GM21526 (cell line): Measurements from ENCODE around the gene HIC1.

ENCODE experiments used
- ATAC-seq: cut with Tn5 transposase; IDR thresholded peaks from one replicate; pipeline ENCODE4 v1.9.1; 2021; ENCODE audit warnings: moderate library complexity; ENCODE audit not compliant: unreplicated experiment, low FRiP score

Gene HIC1

GRCh38 chr17:2094891-2095535 lies 40.1 kb downstream of the HIC1 start:
- ATAC-seq, result no peak

GRCh38 chr17:2095536-2095910 lies 40.6 kb downstream of the HIC1 start:
- ATAC-seq, result no peak

- no peak for ATAC-seq
Observed at GRCh38 chr17:2101448-2102257, 46.8 kb downstream of the HIC1 start.

- ATAC-seq, result no peak
Observed at GRCh38 chr17:2102931-2103809, 48.3 kb downstream of the HIC1 start.

- ATAC-seq, result no peak
Observed at GRCh38 chr17:2105663-2106062, 50.8 kb downstream of the HIC1 start.

- no peak for ATAC-seq
Observed at GRCh38 chr17:2106308-2106955, 51.5 kb downstream of the HIC1 start.

- no peak for ATAC-seq
Observed at GRCh38 chr17:2107050-2107449, 52.1 kb downstream of the HIC1 start.

GRCh38 chr17:2107506-2107905 lies 52.6 kb downstream of the HIC1 start:
- ATAC-seq, result no peak

GRCh38 chr17:2108170-2108569 lies 53.3 kb downstream of the HIC1 start:
- no peak for ATAC-seq

GRCh38 chr17:2110436-2110835 lies 55.5 kb downstream of the HIC1 start:
- no peak for ATAC-seq

GRCh38 chr17:2111691-2112090 lies 56.8 kb downstream of the HIC1 start:
- no peak for ATAC-seq
